Amygdala (tissue), 56 donors: Measurements from ENCODE around the gene POM121C.
A peak's percentile ranks its signal among the peaks of the same experiment; 100 is the strongest.
"Not testable (repeated sequence)": the region's sequence is repeated elsewhere in the genome, so short reads cannot be mapped to it uniquely, and the experiment has no call there.

Source experiments
- DNase-seq, 56 donors: peaks; one replicate each; lab custom pipeline; 2025; lab: John Stamatoyannopoulos, UW

The POM121C gene

GRCh38 chr7:75439000-75439399, 47.1 kb downstream of the POM121C start:
- not testable (repeated sequence) for DNase-seq

GRCh38 chr7:75423481-75423880, 62.6 kb downstream of the POM121C start:
- DNase-seq: not testable (repeated sequence)

- DNase-seq: not testable (repeated sequence)
These were observed 64.0 kb downstream of the POM121C start for GRCh38 chr7:75421798-75422710.

- DNase-seq: not testable (repeated sequence)
These were observed 65.9 kb downstream of the POM121C start for GRCh38 chr7:75420152-75420551.

GRCh38 chr7:75419693-75420092, 66.4 kb downstream of the POM121C start:
- DNase-seq: peak in 18 of 56 donors; percentile 1 to 39 (median 10)

- DNase-seq: not testable (repeated sequence)
These were observed 66.9 kb downstream of the POM121C start for GRCh38 chr7:75419210-75419609.

- DNase-seq: not testable (repeated sequence)
These were observed 67.7 kb downstream of the POM121C start for GRCh38 chr7:75418292-75418858.

GRCh38 chr7:75416787-75417186, 69.3 kb downstream of the POM121C start:
- DNase-seq: not testable (repeated sequence)

- not testable (repeated sequence) for DNase-seq
These were observed 70.2 kb downstream of the POM121C start for GRCh38 chr7:75415829-75416373.

- DNase-seq: not testable (repeated sequence)
These were observed 70.7 kb downstream of the POM121C start for GRCh38 chr7:75415428-75415817.

- DNase-seq: peak in 1 of 56 donors; percentile 12
These were observed 71.2 kb downstream of the POM121C start for GRCh38 chr7:75414708-75415427.

GRCh38 chr7:75414204-75414603, 71.9 kb downstream of the POM121C start:
- not testable (repeated sequence) for DNase-seq

GRCh38 chr7:75410823-75411173, 75.3 kb downstream of the POM121C start:
- DNase-seq: not testable (repeated sequence)

- DNase-seq: not testable (repeated sequence)
These were observed 75.9 kb downstream of the POM121C start for GRCh38 chr7:75409880-75410822.

- not testable (repeated sequence) for DNase-seq
These were observed 81.4 kb downstream of the POM121C start for GRCh38 chr7:75404663-75405062.

GRCh38 chr7:75403455-75404443, 82.3 kb downstream of the POM121C start:
- DNase-seq: not testable (repeated sequence)

- not testable (repeated sequence) for DNase-seq
These were observed 85.5 kb downstream of the POM121C start for GRCh38 chr7:75400575-75400974.
